ENCODE results near the gene EIF4ENIF1.

DNA sequence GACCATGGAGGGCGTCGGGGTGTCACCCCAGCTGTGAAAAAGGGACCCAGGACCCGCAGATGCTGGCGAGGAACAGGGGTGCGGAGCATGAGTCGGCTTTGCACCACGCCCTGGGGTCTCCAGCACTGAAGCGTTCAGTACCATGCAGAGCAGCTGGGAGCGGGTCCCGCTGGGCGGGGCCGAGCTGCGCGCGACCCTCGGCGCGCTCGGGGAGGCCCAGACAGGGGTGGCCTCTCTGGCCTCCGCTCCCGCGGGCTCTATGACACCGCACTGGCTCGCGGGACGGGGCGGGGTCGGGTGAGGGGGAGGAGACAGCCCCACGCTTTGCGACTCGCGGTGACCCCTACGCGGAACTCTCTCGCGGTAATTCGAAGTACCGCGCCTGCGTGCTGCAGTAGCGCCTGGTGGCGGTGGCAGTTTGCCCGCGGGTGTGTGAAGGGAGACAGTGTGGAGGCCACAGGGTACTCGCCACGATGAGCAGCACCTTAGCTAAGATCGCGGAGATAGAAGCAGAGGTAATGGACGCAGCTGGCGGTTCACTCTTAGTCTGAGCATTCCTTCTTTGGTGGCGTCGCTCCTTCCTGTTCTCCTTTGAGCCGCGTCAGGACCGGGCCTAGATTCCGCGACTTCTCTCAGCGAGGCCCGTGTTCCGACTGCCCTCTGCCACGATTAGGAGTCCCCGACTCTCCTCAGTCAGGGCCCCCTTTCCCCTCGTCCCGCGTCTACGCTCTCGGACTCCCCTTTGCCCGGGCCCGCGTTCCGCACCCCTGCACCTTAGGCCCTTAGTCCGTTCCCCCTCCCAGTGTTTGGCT is 90.2 kb downstream of the EIF4ENIF1 start, which contains the start of gene DRG1:
- TF ChIP-seq, protein P1, sequence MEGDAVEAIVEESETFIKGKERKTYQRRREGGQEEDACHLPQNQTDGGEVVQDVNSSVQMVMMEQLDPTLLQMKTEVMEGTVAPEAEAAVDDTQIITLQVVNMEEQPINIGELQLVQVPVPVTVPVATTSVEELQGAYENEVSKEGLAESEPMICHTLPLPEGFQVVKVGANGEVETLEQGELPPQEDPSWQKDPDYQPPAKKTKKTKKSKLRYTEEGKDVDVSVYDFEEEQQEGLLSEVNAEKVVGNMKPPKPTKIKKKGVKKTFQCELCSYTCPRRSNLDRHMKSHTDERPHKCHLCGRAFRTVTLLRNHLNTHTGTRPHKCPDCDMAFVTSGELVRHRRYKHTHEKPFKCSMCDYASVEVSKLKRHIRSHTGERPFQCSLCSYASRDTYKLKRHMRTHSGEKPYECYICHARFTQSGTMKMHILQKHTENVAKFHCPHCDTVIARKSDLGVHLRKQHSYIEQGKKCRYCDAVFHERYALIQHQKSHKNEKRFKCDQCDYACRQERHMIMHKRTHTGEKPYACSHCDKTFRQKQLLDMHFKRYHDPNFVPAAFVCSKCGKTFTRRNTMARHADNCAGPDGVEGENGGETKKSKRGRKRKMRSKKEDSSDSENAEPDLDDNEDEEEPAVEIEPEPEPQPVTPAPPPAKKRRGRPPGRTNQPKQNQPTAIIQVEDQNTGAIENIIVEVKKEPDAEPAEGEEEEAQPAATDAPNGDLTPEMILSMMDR (IDR thresholded peaks at IDR 0.05) = peak in 1 of 3 experiments; percentile 26
- peak; percentile 91 for TF ChIP-seq POLR2A (IDR thresholded peaks at IDR 0.05; ENCODE audit: low read depth)
